ENCODE results near the gene SEMA3F. TPM values are rescaled to one million over a fixed set of nuclear protein-coding genes. Genes with fewer than 3 reads are reported as not detected.
A peak's percentile ranks its signal among the peaks of the same experiment; 100 is the strongest.

Gene SEMA3F
- total RNA-seq, 2 donors from 2014 or later, result 14.7 to 24.0 TPM

GRCh38 chr3:50192689-50193141 is 37.6 kb downstream of the SEMA3F start:
- Histone ChIP-seq H3K4me1 (peaks cover 4% of the 10 kb centered on the region), H3K27me3 (peaks cover 17% of the 10 kb centered on the region), H3K4me3 (no peak overlapping the region), H3K27ac (no peak overlapping the region), H3K9ac (ENCODE audit: low read depth in 2 of 2, low read length in 2 of 2) (no peak overlapping the region), H3K9me3 (no peaks in the 10 kb centered on the region), H3K36me3 (no peaks in the 10 kb centered on the region)
- TF ChIP-seq CTCF (IDR thresholded peaks at IDR 0.05), result peak; percentile 96
- intact Hi-C loops (cut with DNase I), result loop anchor here (2.0 to 5.0 kb wide), 2 partner anchors 32 to 80 kb away; no protein-coding TSS in a partner anchor
- DNase-seq, result peak; percentile 78

- intact Hi-C loops (cut with DNase I), result loop anchor here (2.0 to 5.0 kb wide), 2 partner anchors 32 to 79 kb away; no protein-coding TSS in a partner anchor
- Histone ChIP-seq H3K9ac (ENCODE audit: low read depth in 2 of 2, low read length in 2 of 2) (no peak overlapping the region), H3K4me3 (no peak overlapping the region), H3K36me3 (no peaks in the 10 kb centered on the region), H3K9me3 (no peaks in the 10 kb centered on the region), H3K27me3 (peaks cover 17% of the 10 kb centered on the region), H3K4me1 (peaks cover 4% of the 10 kb centered on the region), H3K27ac (no peak overlapping the region)
- no peak for TF ChIP-seq CTCF (IDR thresholded peaks at IDR 0.05)
- DNase-seq, result no peak
Measured at GRCh38 chr3:50193286-50193685, 38.2 kb downstream of the SEMA3F start.

GRCh38 chr3:50193746-50194127 is 38.6 kb downstream of the SEMA3F start:
- H3K27ac ChIP-seq, result no peak overlapping the region
- H3K36me3 ChIP-seq, result no peaks in the 10 kb centered on the region
- no peak overlapping the region for H3K9ac ChIP-seq (ENCODE audit: low read depth in 2 of 2, low read length in 2 of 2)
- DNase-seq, result no peak
- no peaks in the 10 kb centered on the region for H3K9me3 ChIP-seq
- intact Hi-C loops (cut with DNase I), result loop anchor here (2.0 to 5.0 kb wide), 2 partner anchors 31 to 79 kb away; no protein-coding TSS in a partner anchor
- no peak overlapping the region for H3K4me3 ChIP-seq
- H3K4me1 ChIP-seq, result peaks cover 4% of the 10 kb centered on the region
- H3K27me3 ChIP-seq, result peaks cover 17% of the 10 kb centered on the region
- no peak for TF ChIP-seq CTCF (IDR thresholded peaks at IDR 0.05)

- no peak overlapping the region for H3K9ac ChIP-seq (ENCODE audit: low read depth in 2 of 2, low read length in 2 of 2)
- H3K27ac ChIP-seq, result no peak overlapping the region
- no peak overlapping the region for H3K4me3 ChIP-seq
Measured at GRCh38 chr3:50194128-50194902, 39.2 kb downstream of the SEMA3F start.

More at GRCh38 chr3:50194128-50194902, 39.2 kb downstream of the SEMA3F start:
- Histone ChIP-seq H3K27me3 (peaks cover 17% of the 10 kb centered on the region), H3K9me3 (no peaks in the 10 kb centered on the region), H3K4me1 (peaks cover 4% of the 10 kb centered on the region), H3K36me3 (no peaks in the 10 kb centered on the region)
- peak; percentile 53 for TF ChIP-seq CTCF (IDR thresholded peaks at IDR 0.05)
- intact Hi-C loops (cut with DNase I), result loop anchor here (5.0 kb wide), 1 partner anchor 78 kb away; no protein-coding TSS in a partner anchor
- DNase-seq, result peak; percentile 63
